GM23338 (cell line): ENCODE data around the gene CCDC9B. TPM values are rescaled to one million over a fixed set of nuclear protein-coding genes. Genes with fewer than 3 reads are reported as not detected.
A peak's percentile ranks its signal among the peaks of the same experiment; 100 is the strongest.

Experiments
- ATAC-seq: fragments of 200-7000 bp; cut with Tn5 transposase; 3 replicates; pipeline ENCODE4 v1.9.1; 2020
- DNase-seq: peaks from one replicate; pipeline ENCODE4 v3.0.0-alpha.2; 2015; ENCODE audit warnings: low spot score
- H2AFZ ChIP-seq: fragments of 200-600 bp; sonication (generic); 2 replicates; pipeline ENCODE4 v1.8.0; 2016; ENCODE audit warnings: antibody characterized with exemption, mild to moderate bottlenecking, moderate library complexity
- H3F3A ChIP-seq: fragments of 200-600 bp; sonication (generic); replicated peaks from 2 replicates; pipeline ENCODE4 v1.8.0; 2017; ENCODE audit warnings: antibody characterized with exemption, mixed run types, low read depth
- H3K27ac ChIP-seq: fragments of 200-600 bp; sonication (generic); 2 replicates; pipeline ENCODE4 v1.6.1; 2016; ENCODE audit warnings: low read depth
- H3K27me3 ChIP-seq: fragments of 200-600 bp; sonication (generic); 2 replicates; pipeline ENCODE4 v1.8.0; 2016; ENCODE audit warnings: mild to moderate bottlenecking, mixed run types, moderate library complexity; ENCODE audit not compliant: insufficient read depth
- H3K36me3 ChIP-seq: fragments of 200-600 bp; sonication (generic); 2 replicates; pipeline ENCODE4 v1.8.0; 2016; ENCODE audit warnings: mild to moderate bottlenecking; ENCODE audit not compliant: insufficient read depth
- H3K4me1 ChIP-seq: fragments of 200-600 bp; sonication (generic); 2 replicates; pipeline ENCODE4 v1.8.0; 2016; ENCODE audit warnings: mild to moderate bottlenecking, moderate library complexity; ENCODE audit not compliant: insufficient read depth
- H3K4me2 ChIP-seq: fragments of 200-600 bp; sonication (generic); 2 replicates; pipeline ENCODE4 v1.7.1; 2017; ENCODE audit warnings: mixed run types
- H3K4me3 ChIP-seq: fragments of 200-600 bp; sonication (generic); 2 replicates; pipeline ENCODE4 v1.6.1; 2016; ENCODE audit warnings: mixed run types
- H3K79me2 ChIP-seq: fragments of 200-600 bp; sonication (generic); replicated peaks from 2 replicates; pipeline ENCODE4 v1.8.0; 2017; ENCODE audit warnings: mild to moderate bottlenecking; ENCODE audit not compliant: insufficient read depth
- H3K9me2 ChIP-seq: fragments of 200-600 bp; sonication (generic); 2 replicates; pipeline ENCODE4 v1.8.0; 2017; ENCODE audit not compliant: insufficient read depth
- H4K20me1 ChIP-seq: fragments of 200-600 bp; sonication (generic); replicated peaks from 2 replicates; pipeline ENCODE4 v1.8.0; 2017; ENCODE audit warnings: mild to moderate bottlenecking; ENCODE audit not compliant: insufficient read depth
- H3K27ac Mint-ChIP-seq: 2 replicates; pipeline ENCODE4 v1.8.0; 2020; ENCODE audit warnings: inconsistent platforms, mild to moderate bottlenecking, moderate library complexity, mixed read lengths
- H3K27me3 Mint-ChIP-seq: 3 replicates; pipeline ENCODE4 v1.8.0; 2022; ENCODE audit warnings: low read depth, mild to moderate bottlenecking, moderate library complexity, mixed read lengths, inconsistent platforms; ENCODE audit not compliant: insufficient read depth, poor library complexity
- H3K36me3 Mint-ChIP-seq: 3 replicates; pipeline ENCODE4 v1.8.0; 2021; ENCODE audit warnings: low read depth, mild to moderate bottlenecking, inconsistent platforms, moderate library complexity, mixed read lengths
- H3K4me1 Mint-ChIP-seq: 3 replicates; pipeline ENCODE4 v1.8.0; 2020; ENCODE audit warnings: mild to moderate bottlenecking, inconsistent platforms, mixed read lengths
- H3K4me3 Mint-ChIP-seq: 3 replicates; pipeline ENCODE4 v1.8.0; 2021; ENCODE audit warnings: moderate library complexity, mild to moderate bottlenecking, inconsistent platforms, mixed read lengths
- H3K9me3 Mint-ChIP-seq: 3 replicates; pipeline ENCODE4 v1.8.0; 2020; ENCODE audit warnings: moderate library complexity, mild to moderate bottlenecking, inconsistent platforms, mixed read lengths
- CTCF ChIP-seq, 2 experiments: fragments of 200-600 bp in 1 of 2; sonication (generic) in 1 of 2; conservative IDR thresholded peaks; 2 replicates each; pipeline versions ENCODE4 v1.5.1 to v1.6.1; 2016 to 2017; ENCODE audit warnings: antibody characterized with exemption in 2 of 2, low read depth in 2 of 2, mild to moderate bottlenecking in 2 of 2, moderate library complexity in 1 of 2
- EZH2 ChIP-seq: fragments of 200-600 bp; sonication (generic); IDR thresholded peaks from one replicate; pipeline ENCODE4 v1.8.0; 2017; ENCODE audit warnings: antibody characterized with exemption, mild to moderate bottlenecking, low read depth; ENCODE audit not compliant: unreplicated experiment
- EZH2phosphoT487 ChIP-seq: fragments of 200-600 bp; sonication (generic); IDR thresholded peaks from one replicate; pipeline ENCODE4 v1.8.1; 2018; ENCODE audit warnings: antibody characterized with exemption; ENCODE audit not compliant: unreplicated experiment
- JUNB ChIP-seq: IDR thresholded peaks from one replicate; pipeline ENCODE4 v1.6.1; 2016; ENCODE audit warnings: antibody characterized with exemption; ENCODE audit not compliant: unreplicated experiment
- REST ChIP-seq: IDR thresholded peaks from one replicate; pipeline ENCODE4 v1.6.1; 2018; ENCODE audit warnings: antibody characterized with exemption; ENCODE audit not compliant: unreplicated experiment
- STAT1 ChIP-seq: IDR thresholded peaks from one replicate; pipeline ENCODE4 v1.6.1; 2016; ENCODE audit warnings: antibody characterized with exemption; ENCODE audit not compliant: unreplicated experiment
- ZNF114 ChIP-seq: fragments of 250-450 bp; sonication (Bioruptor Pico); IDR thresholded peaks from 2 replicates; pipeline ENCODE4 v1.5.0; 2020; ENCODE audit warnings: mild to moderate bottlenecking, moderate library complexity
- ZNF462 ChIP-seq: fragments of 250-450 bp; sonication (Bioruptor Pico); IDR thresholded peaks from 2 replicates; pipeline ENCODE4 v1.5.0; 2020; ENCODE audit warnings: mild to moderate bottlenecking, moderate library complexity
- polyA plus RNA-seq: library from polyadenylated mRNA; unstranded; fragments of >200 nt; fragmentation: Nextera tagmentation; extraction: Ambion mirVana; gene quantifications from 2 replicates; pipeline ENCODE4 v1.2.1, GENCODE V29; 2016
- total RNA-seq: library from RNA; depleted of rRNA; stranded (reverse); fragments of >200 nt; shearing (Covaris generic); gene quantifications from 2 replicates; pipeline ENCODE4 v1.2.3, GENCODE V29; 2014

Gene CCDC9B
- total and polyA plus RNA-seq, 2 experiments from 2014 or later = 0.18 to 0.97 TPM

- H2AFZ ChIP-seq = no peak overlapping the region
- no peaks in the 10 kb centered on the region for H3K9me2 ChIP-seq
- no peak overlapping the region for H3K27ac ChIP-seq
- H3F3A ChIP-seq = peaks cover 16% of the 10 kb centered on the region; the same call in 1 of the 2 replicates
- H3K9me3 Mint-ChIP-seq = no peaks in the 10 kb centered on the region; the same call in 2 of the 3 replicates
- peak overlapping the region; percentile 79 for H3K4me3 Mint-ChIP-seq
- DNase-seq (peak; percentile 61), ATAC-seq (peak; percentile 6)
- H3K4me2 ChIP-seq = peak overlapping the region; percentile 89
- TF ChIP-seq REST (no peak), JUNB (no peak), STAT1 (no peak), CTCF (conservative IDR thresholded peaks at IDR 0.05; ENCODE audit: low read depth in 2 of 2) (no peak), EZH2phosphoT487 (no peak), ZNF462 (CRISPR knock-in tag) (no peak), ZNF114 (CRISPR knock-in tag) (no peak), EZH2 (no peak)
- peaks cover 66% of the 10 kb centered on the region for H3K4me1 Mint-ChIP-seq
- H3K27me3 Mint-ChIP-seq = peaks cover 35% of the 10 kb centered on the region
- H4K20me1 ChIP-seq = peaks cover 10% of the 10 kb centered on the region
- peak overlapping the region; percentile 83 for H3K4me3 ChIP-seq
- H3K36me3 Mint-ChIP-seq = peaks cover 14% of the 10 kb centered on the region
- H3K27me3 ChIP-seq = peaks cover 34% of the 10 kb centered on the region
- H3K4me1 ChIP-seq = peaks cover 61% of the 10 kb centered on the region
- H3K36me3 ChIP-seq = no peaks in the 10 kb centered on the region
- H3K79me2 ChIP-seq = peaks cover 21% of the 10 kb centered on the region
- no peak overlapping the region for H3K27ac Mint-ChIP-seq
Observed at GRCh38 chr15:40323953-40324937, 16.5 kb downstream of the CCDC9B start.
